Activated T-cell treated with anti-CD3 and anti-CD28 coated beads, Interleukin-2, amount 50 U/mL, for 72 hours (primary cell): Measurements from ENCODE around the gene AK2. TPM values are rescaled to one million over a fixed set of nuclear protein-coding genes. Genes with fewer than 3 reads are reported as not detected.

Experiments used
- ATAC-seq, 2 donors: fragments of 150-1000 bp; cut with Tn5 transposase; replicated peaks in 1 of 2; 2 replicates each; pipeline ENCODE4 v1.10.0; 2021; ENCODE audit warnings: moderate library complexity in 2 of 2, mild to moderate bottlenecking in 1 of 2
- DNase-seq, 2 donors: peaks; one replicate each; pipeline ENCODE4 v3.0.0; 2021 to 2022; ENCODE audit warnings: mixed read lengths in 1 of 2
- H3K27ac Mint-ChIP-seq: one replicate; pipeline ENCODE4 v1.8.0; 2022; ENCODE audit warnings: mild to moderate bottlenecking, moderate library complexity, mixed read lengths
- H3K27me3 Mint-ChIP-seq: one replicate; pipeline ENCODE4 v1.8.0; 2022; ENCODE audit warnings: low read depth, mixed read lengths
- H3K36me3 Mint-ChIP-seq, 2 donors: one replicate each; pipeline ENCODE4 v1.8.0; 2022; ENCODE audit warnings: mixed read lengths in 2 of 2, mild to moderate bottlenecking in 1 of 2; ENCODE audit not compliant: insufficient read depth in 2 of 2
- H3K4me1 Mint-ChIP-seq: one replicate; pipeline ENCODE4 v1.8.0; 2022; ENCODE audit warnings: low read depth, mixed read lengths
- H3K4me3 Mint-ChIP-seq, 2 donors: one replicate each; pipeline ENCODE4 v1.8.0; 2022; ENCODE audit warnings: mild to moderate bottlenecking in 2 of 2, mixed read lengths in 2 of 2, moderate library complexity in 2 of 2
- H3K9me3 Mint-ChIP-seq, 2 donors: one replicate each; pipeline ENCODE4 v1.8.0; 2022; ENCODE audit warnings: mixed read lengths in 2 of 2
- total RNA-seq, 2 donors: library from RNA; stranded (reverse); gene quantifications; one replicate each; pipeline ENCODE4 v1.2.3, GENCODE V29; 2022

AK2 gene
- total RNA-seq, 2 donors from 2014 or later = 217 to 223 TPM

- no peak for ATAC-seq
- H3K27ac Mint-ChIP-seq = peak overlapping the region; percentile 10
Observed at GRCh38 chr1:33010932-33011731, 25.6 kb downstream of the AK2 start.

GRCh38 chr1:33009561-33009960 lies 27.1 kb downstream of the AK2 start:
- peaks cover 12 to 26% of the 10 kb centered on the region in 2 donors for H3K36me3 Mint-ChIP-seq
- no peak overlapping the region for H3K4me3 Mint-ChIP-seq
- no peaks in the 10 kb centered on the region for H3K9me3 Mint-ChIP-seq
- no peak for ATAC-seq
- H3K4me1 Mint-ChIP-seq = peaks cover 29% of the 10 kb centered on the region
- no peaks in the 10 kb centered on the region for H3K27me3 Mint-ChIP-seq
- H3K27ac Mint-ChIP-seq = no peak overlapping the region
- DNase-seq = no peak

More at GRCh38 chr1:33010932-33011731, 25.6 kb downstream of the AK2 start:
- Mint-ChIP-seq H3K4me1 (peaks cover 13% of the 10 kb centered on the region), H3K36me3 (peaks cover 11 to 26% of the 10 kb centered on the region in 2 donors), H3K4me3 (no peak overlapping the region), H3K27me3 (no peaks in the 10 kb centered on the region), H3K9me3 (no peaks in the 10 kb centered on the region)
- no peak for DNase-seq

- DNase-seq (no peak), ATAC-seq (no peak)
- peak overlapping the region; percentile 13 for H3K27ac Mint-ChIP-seq
- peaks cover 13 to 20% of the 10 kb centered on the region in 2 donors for H3K36me3 Mint-ChIP-seq
- no peaks in the 10 kb centered on the region for H3K9me3 Mint-ChIP-seq
- peaks cover 37% of the 10 kb centered on the region for H3K4me1 Mint-ChIP-seq
- H3K4me3 Mint-ChIP-seq = no peak overlapping the region
- no peaks in the 10 kb centered on the region for H3K27me3 Mint-ChIP-seq
Observed at GRCh38 chr1:33008051-33008914, 28.4 kb downstream of the AK2 start.

- H3K27ac Mint-ChIP-seq = no peak overlapping the region
- H3K4me1 Mint-ChIP-seq = peaks cover 45% of the 10 kb centered on the region
- no peaks in the 10 kb centered on the region for H3K9me3 Mint-ChIP-seq
- ATAC-seq = peak; percentile 45
- no peaks in the 10 kb centered on the region for H3K27me3 Mint-ChIP-seq
- DNase-seq = no peak
- H3K4me3 Mint-ChIP-seq = no peak overlapping the region
- peaks cover 10 to 18% of the 10 kb centered on the region in 2 donors for H3K36me3 Mint-ChIP-seq
Observed at GRCh38 chr1:33007190-33008050, 29.3 kb downstream of the AK2 start.

GRCh38 chr1:33005838-33006421 lies 30.8 kb downstream of the AK2 start:
- Mint-ChIP-seq H3K27me3 (no peaks in the 10 kb centered on the region), H3K4me3 (peak overlapping the region in 1 of 2 donors; percentile 39), H3K27ac (peak overlapping the region; percentile 85), H3K36me3 (peaks cover 6 to 8% of the 10 kb centered on the region in 2 donors), H3K4me1 (peaks cover 54% of the 10 kb centered on the region), H3K9me3 (no peaks in the 10 kb centered on the region)
- ATAC-seq (no peak), DNase-seq (no peak)

GRCh38 chr1:33005117-33005837 lies 31.4 kb downstream of the AK2 start:
- peaks cover 6 to 8% of the 10 kb centered on the region in 2 donors for H3K36me3 Mint-ChIP-seq
- H3K9me3 Mint-ChIP-seq = no peaks in the 10 kb centered on the region
- peak overlapping the region in 1 of 2 donors; percentile 39 for H3K4me3 Mint-ChIP-seq
- peaks cover 60% of the 10 kb centered on the region for H3K4me1 Mint-ChIP-seq
- ATAC-seq = peak; percentile 73 to 76
- no peak for DNase-seq
- peak overlapping the region; percentile 85 for H3K27ac Mint-ChIP-seq
- H3K27me3 Mint-ChIP-seq = no peaks in the 10 kb centered on the region

- Mint-ChIP-seq H3K36me3 (peaks cover 4 to 6% of the 10 kb centered on the region in 2 donors), H3K4me1 (peaks cover 60% of the 10 kb centered on the region), H3K27me3 (no peaks in the 10 kb centered on the region), H3K4me3 (peak overlapping the region in 1 of 2 donors; percentile 31), H3K27ac (peak overlapping the region; percentile 85), H3K9me3 (no peaks in the 10 kb centered on the region)
- DNase-seq (no peak), ATAC-seq (peak; percentile 66 to 81)
Observed at GRCh38 chr1:33004613-33005012, 32.1 kb downstream of the AK2 start.

- ATAC-seq = no peak
- H3K27ac Mint-ChIP-seq = no peak overlapping the region
- peaks cover 60% of the 10 kb centered on the region for H3K4me1 Mint-ChIP-seq
- H3K36me3 Mint-ChIP-seq = peaks cover 4% of the 10 kb centered on the region in 2 donors
- no peak for DNase-seq
- no peak overlapping the region for H3K4me3 Mint-ChIP-seq
- no peaks in the 10 kb centered on the region for H3K27me3 Mint-ChIP-seq
- H3K9me3 Mint-ChIP-seq = no peaks in the 10 kb centered on the region
Observed at GRCh38 chr1:33003657-33004056, 33.0 kb downstream of the AK2 start.

GRCh38 chr1:33002006-33002405 lies 34.7 kb downstream of the AK2 start:
- ATAC-seq = no peak
- Mint-ChIP-seq H3K4me1 (peaks cover 69% of the 10 kb centered on the region), H3K27me3 (no peaks in the 10 kb centered on the region), H3K9me3 (no peaks in the 10 kb centered on the region), H3K27ac (no peak overlapping the region), H3K36me3 (peaks cover 0 to 2% of the 10 kb centered on the region in 2 donors), H3K4me3 (no peak overlapping the region)
- no peak for DNase-seq

- no peak for DNase-seq
- no peaks in the 10 kb centered on the region for H3K9me3 Mint-ChIP-seq
- no peak overlapping the region for H3K4me3 Mint-ChIP-seq
- H3K27ac Mint-ChIP-seq = no peak overlapping the region
- peaks cover 62% of the 10 kb centered on the region for H3K4me1 Mint-ChIP-seq
- H3K27me3 Mint-ChIP-seq = no peaks in the 10 kb centered on the region
- peaks cover 0 to 2% of the 10 kb centered on the region in 2 donors for H3K36me3 Mint-ChIP-seq
- ATAC-seq = no peak
Observed at GRCh38 chr1:33001282-33001681, 35.4 kb downstream of the AK2 start.

- Mint-ChIP-seq H3K27ac (no peak overlapping the region), H3K27me3 (no peaks in the 10 kb centered on the region), H3K9me3 (no peaks in the 10 kb centered on the region), H3K4me1 (peaks cover 56% of the 10 kb centered on the region), H3K4me3 (no peak overlapping the region), H3K36me3 (peaks cover 0 to 2% of the 10 kb centered on the region in 2 donors)
- no peak for ATAC-seq
- no peak for DNase-seq
Observed at GRCh38 chr1:33000427-33001026, 36.2 kb downstream of the AK2 start.
